ENCODE results near the gene UTP14A.
"Not testable (repeated sequence)": the region's sequence is repeated elsewhere in the genome, so short reads cannot be mapped to it uniquely, and the experiment has no call there.

Gene UTP14A, protein sequence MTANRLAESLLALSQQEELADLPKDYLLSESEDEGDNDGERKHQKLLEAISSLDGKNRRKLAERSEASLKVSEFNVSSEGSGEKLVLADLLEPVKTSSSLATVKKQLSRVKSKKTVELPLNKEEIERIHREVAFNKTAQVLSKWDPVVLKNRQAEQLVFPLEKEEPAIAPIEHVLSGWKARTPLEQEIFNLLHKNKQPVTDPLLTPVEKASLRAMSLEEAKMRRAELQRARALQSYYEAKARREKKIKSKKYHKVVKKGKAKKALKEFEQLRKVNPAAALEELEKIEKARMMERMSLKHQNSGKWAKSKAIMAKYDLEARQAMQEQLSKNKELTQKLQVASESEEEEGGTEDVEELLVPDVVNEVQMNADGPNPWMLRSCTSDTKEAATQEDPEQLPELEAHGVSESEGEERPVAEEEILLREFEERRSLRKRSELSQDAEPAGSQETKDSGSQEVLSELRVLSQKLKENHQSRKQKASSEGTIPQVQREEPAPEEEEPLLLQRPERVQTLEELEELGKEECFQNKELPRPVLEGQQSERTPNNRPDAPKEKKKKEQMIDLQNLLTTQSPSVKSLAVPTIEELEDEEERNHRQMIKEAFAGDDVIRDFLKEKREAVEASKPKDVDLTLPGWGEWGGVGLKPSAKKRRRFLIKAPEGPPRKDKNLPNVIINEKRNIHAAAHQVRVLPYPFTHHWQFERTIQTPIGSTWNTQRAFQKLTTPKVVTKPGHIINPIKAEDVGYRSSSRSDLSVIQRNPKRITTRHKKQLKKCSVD

GRCh38 chrX:129905787-129906580 lies at the start of gene UTP14A:
Gene UTP14A (plus strand): TSS chrX:129906164. CDS start chrX:129906211, 47 bp downstream.
- H3K36me3 ChIP-seq (ENCODE audit: control insufficient read depth, insufficient read depth, low read length), result no peaks in the 10 kb centered on the region
- H3K27me3 ChIP-seq (ENCODE audit: control insufficient read depth, insufficient read depth, low read length), result no peaks in the 10 kb centered on the region
- H3K4me1 ChIP-seq (ENCODE audit: control insufficient read depth, insufficient read depth, low read length), result no peaks in the 10 kb centered on the region
- peak within 1 kb of the TSS; percentile 57 for H3K27ac ChIP-seq (ENCODE audit: low read depth, low read length)
- peak within 1 kb of the TSS; percentile 54 for H3K4me3 ChIP-seq (ENCODE audit: low read length)
- H3K9ac ChIP-seq (ENCODE audit: low read length), result no peak within 1 kb of the TSS

GRCh38 chrX:129859134-129859533 lies 46.8 kb upstream of the UTP14A start:
- not testable (repeated sequence) for H3K4me1 ChIP-seq (ENCODE audit: control insufficient read depth, insufficient read depth, low read length); H3K4me3 ChIP-seq (ENCODE audit: low read length); H3K36me3 ChIP-seq (ENCODE audit: control insufficient read depth, insufficient read depth, low read length); H3K27me3 ChIP-seq (ENCODE audit: control insufficient read depth, insufficient read depth, low read length); H3K9ac ChIP-seq (ENCODE audit: low read length); H3K27ac ChIP-seq (ENCODE audit: low read depth, low read length)

- not testable (repeated sequence) for H3K27me3 ChIP-seq (ENCODE audit: control insufficient read depth, insufficient read depth, low read length); H3K4me1 ChIP-seq (ENCODE audit: control insufficient read depth, insufficient read depth, low read length); H3K9ac ChIP-seq (ENCODE audit: low read length); H3K36me3 ChIP-seq (ENCODE audit: control insufficient read depth, insufficient read depth, low read length); H3K27ac ChIP-seq (ENCODE audit: low read depth, low read length); H3K4me3 ChIP-seq (ENCODE audit: low read length)
Measured at GRCh38 chrX:129866321-129866720, 39.6 kb upstream of the UTP14A start.

DNA sequence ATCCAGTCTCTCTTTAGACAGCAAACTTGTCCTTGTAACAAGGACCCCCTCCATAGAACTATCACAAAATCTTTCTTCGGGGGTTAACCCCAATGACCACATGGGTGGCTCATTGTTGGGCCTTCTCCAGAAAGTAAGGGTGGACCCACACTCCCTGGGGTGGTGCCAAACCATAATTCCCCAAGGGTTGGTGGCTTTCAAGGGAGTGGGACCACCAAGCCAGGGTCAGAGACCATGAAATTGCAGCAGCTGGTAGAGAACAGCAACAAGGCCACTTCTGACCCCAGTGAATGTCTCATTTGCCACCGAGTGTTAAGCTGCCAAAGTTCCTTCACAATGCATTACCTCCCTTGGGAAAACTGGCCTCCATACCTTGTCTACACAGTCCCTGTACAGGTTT lies 33.4 kb upstream of the UTP14A start:
- Histone ChIP-seq H3K4me1 (ENCODE audit: control insufficient read depth, insufficient read depth, low read length) (no peaks in the 10 kb centered on the region), H3K27ac (ENCODE audit: low read depth, low read length) (no peak overlapping the region), H3K36me3 (ENCODE audit: control insufficient read depth, insufficient read depth, low read length) (no peaks in the 10 kb centered on the region), H3K27me3 (ENCODE audit: control insufficient read depth, insufficient read depth, low read length) (no peaks in the 10 kb centered on the region), H3K9ac (ENCODE audit: low read length) (no peak overlapping the region), H3K4me3 (ENCODE audit: low read length) (no peak overlapping the region)

DNA sequence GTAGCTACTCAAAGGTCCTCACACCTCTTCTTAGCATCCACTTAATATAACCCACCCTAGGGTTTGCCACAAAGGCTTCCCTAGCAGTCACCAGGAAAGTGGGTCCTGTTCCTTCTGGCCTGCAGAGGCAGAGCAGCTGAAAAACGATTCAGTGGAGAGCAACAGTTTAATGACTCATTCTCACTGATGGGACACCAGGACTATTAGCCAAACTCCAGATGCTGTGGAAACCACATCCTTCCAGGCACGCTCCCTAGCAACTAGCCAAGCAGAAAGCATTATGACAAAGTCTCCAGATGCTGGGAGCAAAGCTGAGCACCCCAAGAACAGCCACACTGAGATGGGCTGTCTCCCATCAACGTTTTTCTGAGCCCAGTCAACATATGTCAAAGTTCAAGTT lies 30.3 kb upstream of the UTP14A start:
- H3K27ac ChIP-seq (ENCODE audit: low read depth, low read length), result no peak overlapping the region

DNA sequence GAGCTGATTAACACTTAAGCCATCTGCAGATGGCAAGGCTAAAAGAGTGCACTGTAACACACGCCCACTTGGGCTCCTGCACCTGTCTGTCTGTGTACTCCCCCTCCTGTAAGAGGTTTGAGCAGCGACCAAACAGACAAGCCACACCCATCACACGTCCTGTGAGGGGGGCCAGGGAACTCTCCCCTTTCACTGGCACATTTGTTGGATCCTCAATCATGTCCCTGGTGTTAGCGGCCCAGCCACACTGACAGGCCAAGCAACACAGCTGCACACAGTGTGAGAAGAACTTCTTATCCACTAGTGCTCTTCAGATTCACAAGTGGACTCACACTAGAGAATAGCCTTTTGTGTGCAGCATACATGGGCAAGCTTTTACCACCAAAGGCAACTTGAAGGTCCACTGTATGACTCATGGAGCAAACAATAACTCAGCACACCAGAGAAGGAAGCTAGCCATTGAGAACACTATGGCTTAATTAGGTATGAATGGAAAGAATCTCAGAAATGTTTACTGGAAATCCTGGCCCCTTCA lies 29.1 kb upstream of the UTP14A start:
- H3K9ac ChIP-seq (ENCODE audit: low read length), result no peak overlapping the region
- no peaks in the 10 kb centered on the region for H3K27me3 ChIP-seq (ENCODE audit: control insufficient read depth, insufficient read depth, low read length)
- H3K4me3 ChIP-seq (ENCODE audit: low read length), result no peak overlapping the region
- H3K4me1 ChIP-seq (ENCODE audit: control insufficient read depth, insufficient read depth, low read length), result no peaks in the 10 kb centered on the region
- H3K36me3 ChIP-seq (ENCODE audit: control insufficient read depth, insufficient read depth, low read length), result no peaks in the 10 kb centered on the region
- no peak overlapping the region for H3K27ac ChIP-seq (ENCODE audit: low read depth, low read length)

More for the DNA sequence above, 30.3 kb upstream of the UTP14A start:
- H3K9ac ChIP-seq (ENCODE audit: low read length), result no peak overlapping the region
- H3K27me3 ChIP-seq (ENCODE audit: control insufficient read depth, insufficient read depth, low read length), result no peaks in the 10 kb centered on the region
- H3K4me1 ChIP-seq (ENCODE audit: control insufficient read depth, insufficient read depth, low read length), result no peaks in the 10 kb centered on the region
- H3K36me3 ChIP-seq (ENCODE audit: control insufficient read depth, insufficient read depth, low read length), result no peaks in the 10 kb centered on the region
- H3K4me3 ChIP-seq (ENCODE audit: low read length), result no peak overlapping the region

DNA sequence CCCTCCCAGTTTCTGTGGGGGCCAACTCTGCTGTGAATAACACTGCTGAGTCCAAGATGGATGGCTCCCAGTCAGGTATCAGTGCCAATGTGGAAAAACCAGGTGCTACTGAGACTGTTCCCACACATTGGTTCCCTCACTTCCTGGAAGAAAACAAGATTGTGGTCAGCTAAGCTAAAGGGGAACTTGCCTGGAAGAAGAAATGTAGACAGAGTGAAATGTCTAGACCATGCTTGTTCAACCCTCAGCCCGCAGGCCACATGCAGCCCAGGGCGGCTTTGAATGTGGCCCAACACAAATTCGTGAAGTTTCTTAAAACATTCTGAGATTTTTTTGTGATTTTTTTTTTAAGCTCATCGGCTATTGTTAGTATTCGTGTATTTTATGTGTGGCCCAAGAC lies 28.6 kb upstream of the UTP14A start:
- Histone ChIP-seq H3K9ac (ENCODE audit: low read length) (no peak overlapping the region), H3K27ac (ENCODE audit: low read depth, low read length) (no peak overlapping the region), H3K4me1 (ENCODE audit: control insufficient read depth, insufficient read depth, low read length) (no peaks in the 10 kb centered on the region)

DNA sequence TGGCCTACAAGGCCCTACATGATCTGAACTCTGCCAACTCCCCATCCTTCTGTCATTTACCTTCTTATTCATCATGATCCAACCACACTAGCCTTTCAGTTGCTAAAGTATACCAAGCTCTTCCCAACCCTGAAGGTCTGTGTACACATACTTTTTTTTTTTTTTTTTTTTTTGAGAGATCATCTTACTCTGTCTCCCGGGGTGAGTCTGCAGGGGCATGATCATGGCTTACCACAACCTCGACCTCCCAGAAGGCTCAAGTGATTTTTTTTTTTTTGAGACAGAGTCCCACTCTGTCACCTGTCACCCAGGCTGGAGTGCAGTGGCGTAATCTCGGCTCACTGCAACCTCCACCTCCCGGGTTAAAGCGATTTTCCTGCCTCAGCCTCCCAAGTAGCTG lies 5.9 kb upstream of the UTP14A start:
- Histone ChIP-seq H3K27ac (ENCODE audit: low read depth, low read length) (no peak overlapping the region), H3K9ac (ENCODE audit: low read length) (no peak overlapping the region), H3K4me3 (ENCODE audit: low read length) (no peak overlapping the region), H3K4me1 (ENCODE audit: control insufficient read depth, insufficient read depth, low read length) (no peaks in the 10 kb centered on the region), H3K36me3 (ENCODE audit: control insufficient read depth, insufficient read depth, low read length) (no peaks in the 10 kb centered on the region), H3K27me3 (ENCODE audit: control insufficient read depth, insufficient read depth, low read length) (no peaks in the 10 kb centered on the region)

More for the DNA sequence above, 28.6 kb upstream of the UTP14A start:
- Histone ChIP-seq H3K36me3 (ENCODE audit: control insufficient read depth, insufficient read depth, low read length) (no peaks in the 10 kb centered on the region), H3K4me3 (ENCODE audit: low read length) (no peak overlapping the region), H3K27me3 (ENCODE audit: control insufficient read depth, insufficient read depth, low read length) (no peaks in the 10 kb centered on the region)

GRCh38 chrX:129908636-129909035 lies 2.7 kb downstream of the UTP14A start:
- Histone ChIP-seq H3K4me1 (ENCODE audit: control insufficient read depth, insufficient read depth, low read length) (no peaks in the 10 kb centered on the region), H3K36me3 (ENCODE audit: control insufficient read depth, insufficient read depth, low read length) (peaks cover 3% of the 10 kb centered on the region), H3K27ac (ENCODE audit: low read depth, low read length) (no peak overlapping the region), H3K9ac (ENCODE audit: low read length) (no peak overlapping the region), H3K27me3 (ENCODE audit: control insufficient read depth, insufficient read depth, low read length) (no peaks in the 10 kb centered on the region), H3K4me3 (ENCODE audit: low read length) (no peak overlapping the region)

- Histone ChIP-seq H3K9ac (ENCODE audit: low read length) (no peak overlapping the region), H3K27me3 (ENCODE audit: control insufficient read depth, insufficient read depth, low read length) (no peaks in the 10 kb centered on the region), H3K4me1 (ENCODE audit: control insufficient read depth, insufficient read depth, low read length) (no peaks in the 10 kb centered on the region), H3K27ac (ENCODE audit: low read depth, low read length) (no peak overlapping the region), H3K36me3 (ENCODE audit: control insufficient read depth, insufficient read depth, low read length) (peaks cover 12% of the 10 kb centered on the region), H3K4me3 (ENCODE audit: low read length) (no peak overlapping the region)
Measured at GRCh38 chrX:129925305-129926092, 19.5 kb downstream of the UTP14A start.

- peak overlapping the region; percentile 71 for H3K27ac ChIP-seq (ENCODE audit: low read depth, low read length)
- H3K4me3 ChIP-seq (ENCODE audit: low read length), result peak overlapping the region; percentile 68
- no peaks in the 10 kb centered on the region for H3K27me3 ChIP-seq (ENCODE audit: control insufficient read depth, insufficient read depth, low read length)
- no peak overlapping the region for H3K9ac ChIP-seq (ENCODE audit: low read length)
- H3K4me1 ChIP-seq (ENCODE audit: control insufficient read depth, insufficient read depth, low read length), result no peaks in the 10 kb centered on the region
- H3K36me3 ChIP-seq (ENCODE audit: control insufficient read depth, insufficient read depth, low read length), result peaks cover 2% of the 10 kb centered on the region
Measured at GRCh38 chrX:129930941-129931410, 25.0 kb downstream of the UTP14A start.
